Measurements from ENCODE around the gene WDR17. TPM values are rescaled to one million over a fixed set of nuclear protein-coding genes. Genes with fewer than 3 reads are reported as not detected.

Gene WDR17
- total RNA-seq, 4 donors from 2014 or later = 0.19 to 0.72 (median 0.53) TPM

- Histone ChIP-seq H3K9me3 (no peaks in the 10 kb centered on the region), H3K4me3 (no peak overlapping the region), H3K36me3 (no peaks in the 10 kb centered on the region), H3K27me3 (no peaks in the 10 kb centered on the region), H3K27ac (no peak overlapping the region), H3K4me1 (no peaks in the 10 kb centered on the region)
- no peak for DNase-seq (ENCODE audit: low spot score in 2 of 2)
- WGBS = 71% methylated on average over 5 of the region's 5 CpGs
- TF ChIP-seq POLR2A (IDR thresholded peaks at IDR 0.05) = no peak
- no peak for TF ChIP-seq EP300 (IDR thresholded peaks at IDR 0.05)
- no peak for TF ChIP-seq CTCF (IDR thresholded peaks at IDR 0.05)
- no peak for TF ChIP-seq POLR2AphosphoS5 (IDR thresholded peaks at IDR 0.05)
Measured at GRCh38 chr4:176156656-176157055, 91.0 kb downstream of the WDR17 start.

GRCh38 chr4:176163041-176163440 lies 97.4 kb downstream of the WDR17 start:
- no peaks in the 10 kb centered on the region for H3K4me1 ChIP-seq
- no peak for DNase-seq (ENCODE audit: low spot score in 2 of 2)
- 97% methylated on average over 3 of the region's 3 CpGs for WGBS
- no peaks in the 10 kb centered on the region for H3K9me3 ChIP-seq
- H3K36me3 ChIP-seq = no peaks in the 10 kb centered on the region
- H3K27ac ChIP-seq = no peak overlapping the region
- H3K4me3 ChIP-seq = no peak overlapping the region
- H3K27me3 ChIP-seq = no peaks in the 10 kb centered on the region
- TF ChIP-seq CTCF (IDR thresholded peaks at IDR 0.05) (no peak), EP300 (IDR thresholded peaks at IDR 0.05) (no peak), POLR2AphosphoS5 (IDR thresholded peaks at IDR 0.05) (no peak), POLR2A (IDR thresholded peaks at IDR 0.05) (no peak)

GRCh38 chr4:176185051-176185450 lies 119.4 kb downstream of the WDR17 start:
- Histone ChIP-seq H3K9me3 (no peaks in the 10 kb centered on the region), H3K4me3 (no peak overlapping the region), H3K27ac (no peak overlapping the region), H3K36me3 (no peaks in the 10 kb centered on the region), H3K4me1 (peaks cover 3% of the 10 kb centered on the region), H3K27me3 (no peaks in the 10 kb centered on the region)
- 35% methylated on average over 1 of the region's 1 CpG for WGBS
- no peak for TF ChIP-seq POLR2AphosphoS5 (IDR thresholded peaks at IDR 0.05)
- no peak for TF ChIP-seq CTCF (IDR thresholded peaks at IDR 0.05)
- TF ChIP-seq EP300 (IDR thresholded peaks at IDR 0.05) = no peak
- TF ChIP-seq POLR2A (IDR thresholded peaks at IDR 0.05) = no peak
- DNase-seq (ENCODE audit: low spot score in 2 of 2) = no peak

DNA sequence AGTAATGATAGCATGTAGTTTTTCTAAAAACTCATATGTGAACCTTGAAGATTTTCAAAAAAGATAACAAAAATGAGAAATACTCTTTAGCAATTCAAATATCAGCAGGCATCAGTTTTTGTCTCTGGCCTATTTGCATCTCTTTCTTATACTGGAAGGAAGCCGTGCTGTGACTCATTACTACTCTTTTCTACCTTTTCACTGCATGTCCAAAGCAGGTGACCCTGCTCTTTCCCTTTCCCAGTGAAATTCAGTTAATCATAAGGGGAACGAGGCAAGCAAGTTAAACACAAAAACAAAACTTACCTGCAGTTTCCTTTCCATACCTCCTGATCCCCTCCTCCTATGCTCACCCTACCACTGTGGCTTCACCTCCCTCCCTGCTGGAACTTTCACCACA lies 120.4 kb downstream of the WDR17 start:
- WGBS = 70% methylated on average over 2 of the region's 2 CpGs
- H3K27ac ChIP-seq = no peak overlapping the region
- no peak for TF ChIP-seq POLR2A (IDR thresholded peaks at IDR 0.05)
- TF ChIP-seq EP300 (IDR thresholded peaks at IDR 0.05) = no peak
- TF ChIP-seq POLR2AphosphoS5 (IDR thresholded peaks at IDR 0.05) = no peak
- TF ChIP-seq CTCF (IDR thresholded peaks at IDR 0.05) = no peak

GRCh38 chr4:176186671-176187395 lies 121.2 kb downstream of the WDR17 start:
- DNase-seq (ENCODE audit: low spot score in 2 of 2) = no peak
- Histone ChIP-seq H3K36me3 (no peaks in the 10 kb centered on the region), H3K27ac (no peak overlapping the region), H3K4me3 (no peak overlapping the region), H3K9me3 (no peaks in the 10 kb centered on the region), H3K27me3 (no peaks in the 10 kb centered on the region), H3K4me1 (peaks cover 3% of the 10 kb centered on the region)
- no peak for TF ChIP-seq POLR2AphosphoS5 (IDR thresholded peaks at IDR 0.05)
- no peak for TF ChIP-seq POLR2A (IDR thresholded peaks at IDR 0.05)
- TF ChIP-seq EP300 (IDR thresholded peaks at IDR 0.05) = no peak
- no peak for TF ChIP-seq CTCF (IDR thresholded peaks at IDR 0.05)
- WGBS = 66% methylated on average over 6 of the region's 6 CpGs

More for the DNA sequence above, 120.4 kb downstream of the WDR17 start:
- no peaks in the 10 kb centered on the region for H3K36me3 ChIP-seq
- no peaks in the 10 kb centered on the region for H3K9me3 ChIP-seq
- DNase-seq (ENCODE audit: low spot score in 2 of 2) = no peak
- peaks cover 3% of the 10 kb centered on the region for H3K4me1 ChIP-seq
- H3K27me3 ChIP-seq = no peaks in the 10 kb centered on the region
- no peak overlapping the region for H3K4me3 ChIP-seq
